Activated CD4-positive, alpha-beta T cell treated with anti-CD3 and anti-CD28 coated beads, Interleukin-2, Interleukin-6, amounts not matched to agents 100 ng/mL and 50 ng/mL, durations not matched to agents 16 hours and 8 hours (primary cell): ENCODE results near the gene CDK5RAP3.
"Not testable (repeated sequence)": the region's sequence is repeated elsewhere in the genome, so short reads cannot be mapped to it uniquely, and the experiment has no call there.

Experiments used
- DNase-seq: peaks from one replicate; pipeline ENCODE4 v3.0.0-alpha.2; 2020

CDK5RAP3 gene

DNA sequence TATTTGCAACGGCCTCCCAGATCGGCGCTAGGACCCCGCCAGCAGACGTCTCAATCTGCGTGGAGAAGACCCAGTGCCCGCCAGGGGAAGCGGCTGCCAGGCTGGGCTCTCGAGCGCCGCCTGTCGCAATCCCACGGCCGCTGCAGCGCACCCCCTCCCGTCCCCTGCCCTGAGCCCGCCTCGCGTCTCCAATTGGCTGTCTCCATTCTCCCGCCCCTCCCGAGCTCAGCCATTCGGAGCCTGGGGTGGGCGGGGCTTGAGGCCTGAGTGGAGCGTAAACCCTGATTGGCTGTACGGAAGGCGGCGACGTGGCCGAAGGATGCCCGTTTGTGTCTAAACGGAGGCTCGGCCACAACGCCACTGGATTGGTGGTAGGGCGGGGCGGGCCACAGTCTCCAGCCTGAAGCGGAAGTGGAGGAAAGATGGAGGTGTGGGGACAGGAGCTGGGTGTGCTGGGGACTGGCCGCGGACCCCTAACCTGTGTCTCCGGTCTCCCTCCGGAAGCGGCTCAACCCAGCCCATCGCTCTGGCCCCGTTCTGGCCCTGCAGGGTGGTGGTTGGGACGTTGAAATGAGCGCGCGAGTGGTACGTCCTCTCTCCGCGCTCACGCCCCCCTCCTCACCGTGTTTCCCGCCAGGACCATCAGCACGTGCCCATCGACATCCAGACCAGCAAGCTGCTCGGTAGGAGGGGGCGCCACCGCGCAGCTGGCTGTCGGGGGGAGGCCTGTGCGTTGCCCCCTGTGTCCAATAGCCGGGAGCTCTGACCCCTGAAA is at the start of gene CDK5RAP3:
Gene CDK5RAP3 (plus strand): TSS at position 389 of the 775 bp plus-strand sequence. CDS start 34 bp downstream, at position 423.
- DNase-seq, result peak; percentile 100

GRCh38 chr17:47924785-47925677 is 45.9 kb upstream of the CDK5RAP3 start:
- no peak for DNase-seq

DNA sequence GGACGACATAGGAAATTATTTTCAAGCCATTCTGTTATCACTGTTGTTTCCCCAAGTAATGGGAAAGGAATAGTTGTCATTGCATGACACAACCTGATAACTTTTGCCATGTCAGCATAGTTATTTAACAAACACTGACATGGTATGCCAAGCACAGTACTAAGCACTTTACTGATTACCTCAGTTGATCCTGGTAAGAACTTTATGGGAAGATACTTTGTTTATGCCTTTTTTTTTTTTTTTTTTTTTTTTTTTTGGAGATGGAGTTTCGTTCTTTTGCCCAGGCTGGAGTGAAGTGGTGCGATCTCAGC is 45.3 kb upstream of the CDK5RAP3 start:
- no peak for DNase-seq

GRCh38 chr17:47927821-47928400 is 43.0 kb upstream of the CDK5RAP3 start:
- no peak for DNase-seq

GRCh38 chr17:47928415-47928814 is 42.5 kb upstream of the CDK5RAP3 start:
- no peak for DNase-seq

DNA sequence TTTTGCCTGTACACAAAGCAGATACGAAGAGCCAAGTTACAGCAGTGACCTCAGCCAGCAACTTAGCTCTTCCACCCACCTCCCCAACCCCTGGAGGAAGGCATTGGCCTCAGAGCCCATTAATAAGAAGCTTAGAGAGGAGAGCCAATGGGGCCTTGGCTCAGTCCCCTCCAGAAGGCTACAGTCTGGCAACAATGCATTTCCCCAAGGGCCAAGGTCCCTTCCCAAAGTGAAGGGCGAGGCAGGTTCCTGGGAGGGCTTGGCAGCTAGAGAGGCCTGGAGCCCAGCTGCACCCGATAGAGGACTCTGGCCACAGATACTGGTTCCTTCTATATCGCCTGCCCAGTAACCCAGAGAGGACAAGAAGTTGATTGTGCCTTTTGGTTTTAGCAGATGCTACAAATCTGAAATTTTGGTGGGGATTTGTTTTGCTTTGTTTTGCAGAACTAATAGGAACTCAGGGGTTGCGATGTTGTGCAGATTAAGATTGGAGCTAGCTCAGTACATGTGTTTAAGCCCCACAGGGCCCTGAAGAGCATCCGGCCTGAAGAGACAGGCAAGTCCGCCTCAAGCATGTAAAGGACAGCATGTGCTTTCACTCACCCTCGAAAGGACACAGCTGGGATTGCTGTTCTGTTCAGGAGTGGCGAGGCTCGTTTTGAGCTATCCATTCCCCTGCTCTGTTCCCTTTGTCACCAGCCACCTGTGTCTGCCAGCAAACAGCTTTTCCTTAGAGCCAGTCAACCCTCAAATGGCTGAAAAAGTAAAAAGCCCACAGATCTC is 41.5 kb upstream of the CDK5RAP3 start:
- no peak for DNase-seq

DNA sequence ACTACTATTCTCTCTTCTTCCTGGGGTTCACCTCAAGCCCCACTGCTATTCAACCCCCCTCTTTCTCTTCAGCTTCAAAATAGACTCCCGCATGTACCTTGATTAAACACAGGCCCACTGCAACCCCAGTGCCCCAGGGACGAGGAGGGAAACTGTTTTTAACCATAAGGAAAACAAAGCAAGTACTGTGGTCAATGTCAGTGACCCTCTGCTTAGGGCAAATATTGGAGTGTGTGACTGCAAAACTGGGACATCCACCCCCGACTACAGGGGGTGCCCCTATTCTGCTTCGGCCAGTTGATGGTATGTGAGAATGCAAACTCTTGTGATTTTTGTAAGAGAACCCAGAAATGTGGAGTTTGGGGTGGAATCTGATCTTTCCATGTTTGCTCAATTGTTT is 39.1 kb upstream of the CDK5RAP3 start:
- DNase-seq, result no peak

DNA sequence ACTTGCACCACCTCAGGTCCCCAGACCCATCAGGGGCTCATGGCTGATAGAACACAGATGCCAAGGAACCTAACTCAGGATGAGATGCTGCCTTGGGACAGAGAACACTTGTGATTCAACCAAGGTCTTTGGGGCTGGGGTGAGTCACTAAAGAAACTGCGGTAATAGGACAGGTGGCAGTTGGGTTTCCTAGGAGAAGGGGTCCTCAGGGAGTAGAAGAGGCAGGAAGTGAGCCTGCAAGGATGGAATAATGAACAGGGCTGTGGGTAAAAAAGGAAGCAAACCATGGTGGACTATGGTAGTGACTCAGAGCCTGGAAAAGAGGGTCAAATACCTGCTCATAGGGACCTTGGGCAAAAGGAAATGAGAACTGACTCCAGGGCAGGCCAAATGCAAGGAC is 36.1 kb upstream of the CDK5RAP3 start:
- DNase-seq, result no peak

GRCh38 chr17:47935468-47935867 is 35.4 kb upstream of the CDK5RAP3 start:
- not testable (repeated sequence) for DNase-seq

DNA sequence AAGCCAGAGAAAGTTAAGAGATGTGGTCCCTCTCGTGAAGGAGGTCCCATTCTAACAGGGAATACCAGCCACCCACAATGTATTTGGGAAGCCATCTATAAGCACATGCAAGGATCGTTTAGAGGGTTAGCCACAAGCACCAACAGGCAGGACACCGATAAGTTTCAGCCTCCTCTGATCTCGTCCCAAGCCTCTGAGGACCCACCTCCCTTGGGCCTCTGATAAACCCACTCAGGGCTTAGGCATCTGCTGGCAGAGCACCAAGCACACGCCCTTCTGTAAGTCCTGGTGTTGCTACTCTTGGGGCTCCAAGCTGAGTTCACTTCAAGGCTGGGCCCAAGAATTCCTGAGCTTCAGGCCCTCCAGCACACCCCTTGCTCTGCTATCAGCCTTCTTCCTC is 35.0 kb upstream of the CDK5RAP3 start:
- no peak for DNase-seq

DNA sequence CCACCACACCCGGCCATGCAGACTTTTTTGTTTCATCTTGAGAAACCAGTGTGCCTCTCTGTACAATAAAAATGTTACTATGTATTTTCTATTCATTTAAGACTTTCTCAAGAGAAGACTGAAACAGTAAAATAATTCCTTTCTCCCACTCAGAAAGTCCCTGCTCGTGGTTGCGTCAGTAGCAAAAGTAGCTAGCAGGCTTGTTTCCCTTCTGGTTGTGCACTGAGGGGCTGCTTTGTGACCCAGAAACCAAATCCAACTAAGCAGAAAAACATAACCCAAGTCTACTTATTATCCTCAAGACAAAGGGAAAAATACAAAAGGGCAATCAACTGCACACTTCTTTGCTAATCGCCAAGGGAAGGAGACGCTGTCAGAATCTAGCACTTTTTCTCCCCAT is 33.0 kb upstream of the CDK5RAP3 start:
- peak; percentile 29 for DNase-seq

DNA sequence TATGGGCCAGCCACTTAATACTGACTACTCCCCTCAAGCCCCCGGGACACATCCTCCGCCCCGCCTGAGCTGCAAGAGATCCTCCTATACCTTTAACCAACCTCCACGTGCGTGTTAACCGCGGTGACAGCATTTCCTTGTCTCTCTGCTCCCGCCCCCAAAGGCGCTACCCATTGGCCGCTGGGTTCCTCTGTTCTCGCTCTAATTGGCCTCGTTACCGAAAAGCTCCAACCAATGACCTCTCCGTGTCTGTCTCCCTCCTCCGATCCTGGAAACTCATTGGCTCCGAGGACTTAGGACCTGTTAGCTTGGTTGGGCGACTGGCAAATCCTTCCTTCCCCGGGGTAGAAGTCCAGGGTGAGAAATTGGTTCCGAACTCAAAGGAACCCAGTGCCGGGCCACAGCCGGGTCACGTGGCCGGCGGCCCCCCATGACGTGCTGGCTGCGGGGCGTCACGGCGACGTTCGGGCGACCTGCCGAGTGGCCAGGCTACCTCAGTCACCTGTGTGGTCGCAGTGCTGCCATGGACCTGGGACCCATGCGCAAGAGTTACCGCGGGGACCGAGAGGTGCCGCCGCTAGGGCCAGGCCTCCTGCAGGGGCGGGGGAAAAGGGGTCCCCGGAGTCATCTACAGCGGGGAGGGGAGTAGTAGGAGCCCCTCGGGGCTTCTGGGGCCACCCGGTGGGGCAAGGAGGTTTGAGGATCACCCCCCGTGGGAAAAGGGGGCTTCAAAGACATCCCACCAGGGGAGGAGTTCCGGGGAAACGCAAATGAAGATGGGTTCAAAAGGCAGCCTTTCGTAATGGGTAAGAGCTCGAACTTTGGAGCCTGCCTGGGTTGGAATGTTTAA is 29.4 kb upstream of the CDK5RAP3 start, which contains the start of gene PNPO:
Gene PNPO (plus strand): TSS at position 326 of the 850 bp plus-strand sequence. CDS start 105 bp downstream, at position 431.
- peak; percentile 99 for DNase-seq

- peak; percentile 21 for DNase-seq
These were observed 28.8 kb upstream of the CDK5RAP3 start for GRCh38 chr17:47942096-47942510.

GRCh38 chr17:47942568-47942967 is 28.3 kb upstream of the CDK5RAP3 start:
- no peak for DNase-seq

GRCh38 chr17:47945080-47945479 is 25.8 kb upstream of the CDK5RAP3 start:
- peak; percentile 40 for DNase-seq

DNA sequence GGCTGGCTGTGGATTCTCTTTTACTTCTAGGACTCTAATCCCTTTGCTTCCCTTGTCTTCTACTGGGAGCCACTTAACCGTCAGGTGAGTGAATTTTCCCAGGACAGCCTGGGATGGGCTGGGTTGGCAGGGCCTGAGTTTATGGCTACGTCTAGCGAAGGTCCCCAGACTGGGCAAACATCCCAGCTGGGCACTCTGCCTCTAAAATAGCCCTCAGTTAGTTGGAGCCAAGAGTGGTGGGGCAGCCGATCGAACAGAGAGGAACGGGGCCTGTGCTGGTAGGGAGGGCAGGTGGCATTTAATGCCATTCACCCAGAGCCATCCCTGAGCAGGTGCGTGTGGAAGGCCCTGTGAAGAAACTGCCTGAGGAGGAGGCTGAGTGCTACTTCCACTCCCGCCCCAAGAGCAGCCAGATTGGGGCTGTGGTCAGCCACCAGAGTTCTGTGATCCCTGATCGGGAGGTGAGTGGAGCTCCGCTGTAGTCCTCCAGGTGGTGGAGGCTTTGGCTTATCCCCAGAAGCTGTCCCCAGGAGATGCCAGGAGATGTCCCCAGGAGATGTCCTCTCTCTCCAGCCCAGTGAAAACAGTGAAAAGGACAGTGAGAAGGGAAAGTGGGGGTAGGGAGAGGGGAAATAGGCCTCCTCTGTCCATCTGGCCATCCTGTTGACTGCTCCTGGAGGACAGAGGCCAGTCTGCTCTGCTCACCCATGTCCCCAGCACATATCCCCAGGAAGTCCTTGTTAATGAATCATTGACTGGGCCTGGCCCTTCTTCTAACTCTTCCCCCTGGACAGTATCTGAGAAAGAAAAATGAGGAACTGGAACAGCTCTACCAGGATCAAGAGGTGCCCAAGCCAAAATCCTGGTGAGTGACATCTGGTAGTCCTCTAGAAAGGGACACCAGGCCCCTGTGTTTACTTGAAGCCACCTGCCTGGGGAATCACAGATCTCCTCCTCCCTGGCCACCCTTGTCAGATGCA is 25.1 kb upstream of the CDK5RAP3 start:
- no peak for DNase-seq

DNA sequence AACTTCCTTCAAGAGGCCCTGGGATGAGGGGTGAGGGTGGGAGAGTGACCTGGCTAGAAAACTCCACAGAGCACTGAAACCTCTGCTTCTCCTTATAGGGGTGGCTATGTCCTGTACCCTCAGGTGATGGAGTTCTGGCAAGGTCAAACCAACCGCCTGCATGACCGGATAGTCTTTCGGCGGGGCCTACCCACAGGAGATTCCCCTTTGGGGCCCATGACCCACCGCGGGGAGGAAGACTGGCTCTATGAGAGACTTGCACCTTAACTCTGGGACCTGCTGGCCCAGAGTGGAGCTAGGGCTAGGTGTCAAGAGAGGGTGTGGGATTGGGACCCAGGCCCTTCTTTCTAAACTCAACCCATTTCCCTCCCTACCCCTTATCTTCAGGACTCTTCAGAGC is 24.4 kb upstream of the CDK5RAP3 start:
- DNase-seq, result no peak

DNA sequence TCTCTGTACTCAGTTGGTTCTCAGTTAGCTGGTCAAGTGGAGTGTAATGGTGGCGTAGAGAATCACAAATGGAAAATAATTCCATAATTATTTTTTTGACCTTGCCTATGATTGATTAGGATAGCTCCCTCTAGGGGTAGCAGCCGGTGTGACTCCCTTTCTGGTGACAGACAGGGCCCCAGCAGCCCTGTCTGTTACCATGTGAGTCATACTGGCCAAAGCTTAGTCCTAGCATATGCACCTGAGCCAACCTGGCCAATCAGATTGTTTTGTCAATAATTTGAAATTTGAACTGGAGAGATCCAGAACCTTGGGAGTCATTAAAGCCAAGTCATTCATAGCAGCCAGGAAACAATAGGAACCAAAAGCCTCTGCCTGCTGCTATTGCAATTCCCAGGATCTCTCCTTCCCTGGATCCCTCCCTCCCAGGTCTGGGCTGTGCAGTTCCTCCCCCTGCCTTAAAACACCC is 23.9 kb upstream of the CDK5RAP3 start:
- peak; percentile 88 for DNase-seq

GRCh38 chr17:47948706-47949196 is 22.2 kb upstream of the CDK5RAP3 start:
- DNase-seq, result no peak

DNA sequence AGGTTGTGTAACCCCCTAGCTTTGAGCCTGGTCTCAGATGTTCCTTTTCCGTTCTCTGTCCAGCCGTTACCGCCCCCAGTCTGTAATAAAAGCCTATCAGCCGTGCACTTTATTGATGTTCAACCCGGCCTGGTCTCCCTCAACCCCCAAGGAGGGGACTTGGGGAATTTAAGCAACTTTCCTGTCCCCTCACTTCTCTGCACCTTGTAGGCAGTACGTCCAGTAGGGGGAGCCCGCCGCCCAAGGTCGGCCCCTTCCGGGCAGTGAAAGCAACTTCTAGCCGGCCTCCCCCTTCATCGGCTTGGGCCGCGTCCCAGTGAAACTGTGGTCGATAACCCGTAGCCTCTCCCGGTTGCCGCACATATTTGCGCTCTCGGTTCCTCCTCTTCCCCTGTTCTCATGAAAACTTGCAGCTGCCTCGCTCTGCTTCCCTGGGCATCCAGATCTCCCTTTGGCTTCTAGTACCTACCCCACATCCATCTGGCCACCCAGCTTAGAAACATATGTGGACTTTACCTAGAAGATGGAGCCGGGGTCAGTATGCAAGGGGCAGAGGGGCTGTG is 21.6 kb upstream of the CDK5RAP3 start:
- DNase-seq, result peak; percentile 87
